MM.1S (cell line): ENCODE data around the gene UNC13C.
"Not testable (repeated sequence)": the region's sequence is repeated elsewhere in the genome, so short reads cannot be mapped to it uniquely, and the experiment has no call there.

Experiments used
- DNase-seq: peaks from one replicate; pipeline ENCODE4 v3.0.0-alpha.2; 2015
- H2AFZ ChIP-seq: fragments of 300-600 bp; sonication (generic); 2 replicates; pipeline ENCODE4 v1.6.0; 2016; ENCODE audit warnings: antibody characterized with exemption, low read length
- H3F3A ChIP-seq: fragments of 300-600 bp; sonication (generic); 2 replicates; pipeline ENCODE4 v1.6.1; 2016; ENCODE audit warnings: mild to moderate bottlenecking, antibody characterized with exemption, low read length, moderate library complexity, mixed read lengths; ENCODE audit not compliant: insufficient read depth
- H3K27ac ChIP-seq: fragments of 300-600 bp; sonication (generic); 2 replicates; pipeline ENCODE4 v1.5.1; 2016; ENCODE audit warnings: mild to moderate bottlenecking, low read length
- H3K27me3 ChIP-seq: fragments of 300-600 bp; sonication (generic); replicated peaks from 2 replicates; pipeline ENCODE4 v1.6.0; 2016; ENCODE audit warnings: low read length; ENCODE audit not compliant: insufficient read depth
- H3K36me3 ChIP-seq: fragments of 300-600 bp; sonication (generic); replicated peaks from 2 replicates; pipeline ENCODE4 v1.6.1; 2016; ENCODE audit warnings: mild to moderate bottlenecking, low read length, mixed read lengths; ENCODE audit not compliant: insufficient read depth
- H3K4me1 ChIP-seq: fragments of 300-600 bp; sonication (generic); 2 replicates; pipeline ENCODE4 v1.6.1; 2016; ENCODE audit warnings: low read length, mixed read lengths
- H3K4me2 ChIP-seq: fragments of 300-600 bp; sonication (generic); 2 replicates; pipeline ENCODE4 v1.6.0; 2016; ENCODE audit warnings: low read depth, low read length
- H3K4me3 ChIP-seq: fragments of 300-600 bp; sonication (generic); 2 replicates; pipeline ENCODE4 v1.5.1; 2016; ENCODE audit warnings: low read length, mixed read lengths
- H3K79me2 ChIP-seq: fragments of 300-600 bp; sonication (generic); 2 replicates; pipeline ENCODE4 v1.6.1; 2016; ENCODE audit warnings: mixed run types, low read length, mixed read lengths
- H3K9ac ChIP-seq: fragments of 300-600 bp; sonication (generic); 2 replicates; pipeline ENCODE4 v1.6.1; 2016; ENCODE audit warnings: low read length, mixed read lengths
- H3K9me2 ChIP-seq: fragments of 300-600 bp; sonication (generic); replicated peaks from 2 replicates; pipeline ENCODE4 v1.6.1; 2016; ENCODE audit warnings: mild to moderate bottlenecking, low read length, mixed read lengths; ENCODE audit not compliant: insufficient read depth
- H3K9me3 ChIP-seq: fragments of 300-600 bp; sonication (generic); replicated peaks from 2 replicates; pipeline ENCODE4 v1.6.1; 2016; ENCODE audit warnings: mild to moderate bottlenecking, low read length, mixed read lengths; ENCODE audit not compliant: insufficient read depth
- H4K20me1 ChIP-seq: fragments of 300-600 bp; sonication (generic); 2 replicates; pipeline ENCODE4 v1.6.1; 2016; ENCODE audit warnings: mild to moderate bottlenecking, low read length, moderate library complexity, mixed read lengths; ENCODE audit not compliant: insufficient read depth
- EZH2 ChIP-seq: fragments of 300-600 bp; sonication (generic); optimal IDR thresholded peaks from 2 replicates; pipeline ENCODE3; 2017; ENCODE audit warnings: low read depth, mild to moderate bottlenecking, antibody characterized with exemption, low read length, mixed read lengths
- EZH2phosphoT487 ChIP-seq: fragments of 300-600 bp; sonication (generic); IDR thresholded peaks from 2 replicates; pipeline ENCODE4 v1.6.1; 2018; ENCODE audit warnings: antibody characterized with exemption, low read length
- TF ChIP-seq, protein P1 (sequence below): fragments of 300-600 bp; sonication (generic); IDR thresholded peaks from 2 replicates; pipeline ENCODE4 v1.5.1; 2016; ENCODE audit warnings: antibody characterized with exemption, low read length, mixed read lengths

Gene UNC13C

DNA sequence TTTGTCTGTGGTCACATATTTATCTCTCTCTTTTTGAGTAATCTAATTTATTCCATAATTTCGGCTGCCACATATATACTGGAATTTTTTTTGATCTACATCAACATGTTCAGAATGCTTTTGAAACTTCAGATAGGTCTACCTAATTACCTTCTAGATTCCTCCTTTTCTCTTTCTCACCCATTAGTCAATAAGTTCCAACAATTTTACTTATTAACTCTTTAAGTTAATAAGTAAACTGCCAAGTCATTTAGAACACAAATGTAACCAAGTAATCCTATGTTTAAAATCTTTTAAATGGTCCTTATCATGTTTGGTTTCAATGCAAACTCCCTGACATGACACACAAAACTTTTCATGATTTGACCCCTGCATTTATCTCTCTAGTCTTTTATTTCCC, 410.5 kb downstream of the UNC13C start:
- Histone ChIP-seq H3K36me3 (no peaks in the 10 kb centered on the region), H3K9me2 (no peaks in the 10 kb centered on the region), H3K9ac (no peak overlapping the region), H4K20me1 (no peaks in the 10 kb centered on the region), H3K79me2 (no peaks in the 10 kb centered on the region), H2AFZ (no peak overlapping the region), H3K4me1 (no peaks in the 10 kb centered on the region), H3K4me3 (no peak overlapping the region), H3K27ac (no peak overlapping the region), H3K9me3 (no peaks in the 10 kb centered on the region), H3F3A (no peaks in the 10 kb centered on the region), H3K27me3 (no peaks in the 10 kb centered on the region), H3K4me2 (no peak overlapping the region)
- no peak for DNase-seq
- TF ChIP-seq, protein P1, sequence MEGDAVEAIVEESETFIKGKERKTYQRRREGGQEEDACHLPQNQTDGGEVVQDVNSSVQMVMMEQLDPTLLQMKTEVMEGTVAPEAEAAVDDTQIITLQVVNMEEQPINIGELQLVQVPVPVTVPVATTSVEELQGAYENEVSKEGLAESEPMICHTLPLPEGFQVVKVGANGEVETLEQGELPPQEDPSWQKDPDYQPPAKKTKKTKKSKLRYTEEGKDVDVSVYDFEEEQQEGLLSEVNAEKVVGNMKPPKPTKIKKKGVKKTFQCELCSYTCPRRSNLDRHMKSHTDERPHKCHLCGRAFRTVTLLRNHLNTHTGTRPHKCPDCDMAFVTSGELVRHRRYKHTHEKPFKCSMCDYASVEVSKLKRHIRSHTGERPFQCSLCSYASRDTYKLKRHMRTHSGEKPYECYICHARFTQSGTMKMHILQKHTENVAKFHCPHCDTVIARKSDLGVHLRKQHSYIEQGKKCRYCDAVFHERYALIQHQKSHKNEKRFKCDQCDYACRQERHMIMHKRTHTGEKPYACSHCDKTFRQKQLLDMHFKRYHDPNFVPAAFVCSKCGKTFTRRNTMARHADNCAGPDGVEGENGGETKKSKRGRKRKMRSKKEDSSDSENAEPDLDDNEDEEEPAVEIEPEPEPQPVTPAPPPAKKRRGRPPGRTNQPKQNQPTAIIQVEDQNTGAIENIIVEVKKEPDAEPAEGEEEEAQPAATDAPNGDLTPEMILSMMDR = no peak
- no peak for TF ChIP-seq EZH2phosphoT487
- no peak for TF ChIP-seq EZH2

DNA sequence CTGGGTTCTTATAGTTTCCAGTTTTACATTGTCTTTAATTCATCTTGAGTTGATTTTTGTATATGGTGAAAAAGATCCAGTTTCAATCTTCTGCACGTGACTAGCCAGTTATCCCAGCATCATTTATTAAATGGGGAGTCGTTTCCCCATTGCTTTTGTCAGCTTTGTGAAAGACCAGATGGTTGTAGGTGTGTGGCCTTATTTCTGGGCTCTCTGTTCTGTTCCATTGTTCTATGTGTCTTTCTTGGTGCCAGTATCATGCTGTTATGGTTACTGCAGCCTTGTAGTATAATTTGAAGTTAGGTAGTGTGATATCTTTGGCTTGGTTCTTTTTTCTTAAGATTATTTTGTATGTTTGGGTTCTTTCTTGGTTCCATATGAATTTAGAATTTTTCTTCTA, 432.2 kb downstream of the UNC13C start:
- Histone ChIP-seq H2AFZ (no peak overlapping the region), H3K4me3 (no peak overlapping the region), H3K27me3 (no peaks in the 10 kb centered on the region), H3K9ac (no peak overlapping the region), H3K36me3 (no peaks in the 10 kb centered on the region), H3K27ac (no peak overlapping the region), H4K20me1 (no peaks in the 10 kb centered on the region), H3K79me2 (no peaks in the 10 kb centered on the region), H3K4me2 (no peak overlapping the region), H3K9me2 (no peaks in the 10 kb centered on the region), H3K9me3 (no peaks in the 10 kb centered on the region; the same call in 1 of the 2 replicates), H3K4me1 (no peaks in the 10 kb centered on the region), H3F3A (no peaks in the 10 kb centered on the region)
- no peak for TF ChIP-seq EZH2phosphoT487
- TF ChIP-seq, protein P1 = no peak
- no peak for DNase-seq

DNA sequence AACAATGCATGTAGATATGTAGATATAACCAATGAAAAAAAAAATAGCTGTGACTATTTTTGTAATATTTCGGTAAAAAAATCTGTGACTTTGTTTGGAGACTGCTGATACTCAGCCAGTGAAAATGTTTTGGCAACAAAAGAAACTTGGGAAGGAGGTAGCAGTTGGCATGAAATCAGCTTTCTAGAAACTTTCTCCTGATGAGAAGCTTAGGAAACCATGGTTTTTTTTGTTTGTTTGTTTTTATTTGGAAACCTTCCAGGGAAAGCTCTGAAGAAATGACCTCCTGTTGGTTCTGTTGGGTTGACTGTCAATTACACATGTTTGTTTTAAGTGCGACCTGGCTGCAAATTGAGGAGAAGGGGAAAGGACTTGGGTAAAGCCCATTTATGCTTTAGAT, 445.9 kb downstream of the UNC13C start:
- H2AFZ ChIP-seq = no peak overlapping the region
- H3K9me2 ChIP-seq = no peaks in the 10 kb centered on the region
- H3K9me3 ChIP-seq = no peaks in the 10 kb centered on the region
- no peaks in the 10 kb centered on the region for H3K27me3 ChIP-seq
- H3K4me2 ChIP-seq = no peak overlapping the region
- no peak for DNase-seq
- H3K4me1 ChIP-seq = no peaks in the 10 kb centered on the region
- no peaks in the 10 kb centered on the region for H4K20me1 ChIP-seq
- H3F3A ChIP-seq = no peaks in the 10 kb centered on the region
- H3K27ac ChIP-seq = no peak overlapping the region
- no peaks in the 10 kb centered on the region for H3K79me2 ChIP-seq
- no peak overlapping the region for H3K4me3 ChIP-seq
- H3K36me3 ChIP-seq = no peaks in the 10 kb centered on the region
- no peak overlapping the region for H3K9ac ChIP-seq
- TF ChIP-seq EZH2 (no peak), EZH2phosphoT487 (no peak)
- TF ChIP-seq, protein P1 = no peak

DNA sequence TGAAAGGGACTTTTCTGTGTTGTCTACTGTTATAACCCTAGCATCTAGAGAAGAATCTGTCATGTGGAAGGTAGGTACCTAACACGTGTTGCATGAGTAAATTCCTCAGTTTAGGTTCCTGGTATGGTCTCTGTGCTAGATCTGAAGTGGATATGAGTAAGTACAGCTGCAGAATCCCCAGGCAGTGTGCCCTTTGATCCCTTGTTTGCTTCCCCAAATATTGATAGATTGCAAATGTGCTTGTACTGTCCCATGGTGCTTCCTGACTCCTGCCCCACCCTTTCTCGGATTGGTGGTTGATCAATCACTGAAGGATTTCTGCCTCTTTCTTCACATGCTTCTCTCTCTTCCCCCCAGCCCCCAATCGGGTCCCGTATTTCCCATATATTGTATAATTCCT, 450.4 kb downstream of the UNC13C start:
- H3K27me3 ChIP-seq = no peaks in the 10 kb centered on the region
- no peak overlapping the region for H2AFZ ChIP-seq
- H3K4me3 ChIP-seq = no peak overlapping the region
- DNase-seq = no peak
- no peak overlapping the region for H3K27ac ChIP-seq
- H4K20me1 ChIP-seq = no peaks in the 10 kb centered on the region
- no peak overlapping the region for H3K4me2 ChIP-seq
- TF ChIP-seq EZH2 = no peak
- TF ChIP-seq EZH2phosphoT487 = no peak
- TF ChIP-seq, protein P1 = no peak
- H3F3A ChIP-seq = no peaks in the 10 kb centered on the region
- H3K9me2 ChIP-seq = no peaks in the 10 kb centered on the region
- H3K9ac ChIP-seq = no peak overlapping the region
- H3K36me3 ChIP-seq = no peaks in the 10 kb centered on the region
- no peaks in the 10 kb centered on the region for H3K4me1 ChIP-seq
- no peaks in the 10 kb centered on the region for H3K9me3 ChIP-seq
- H3K79me2 ChIP-seq = no peaks in the 10 kb centered on the region

DNA sequence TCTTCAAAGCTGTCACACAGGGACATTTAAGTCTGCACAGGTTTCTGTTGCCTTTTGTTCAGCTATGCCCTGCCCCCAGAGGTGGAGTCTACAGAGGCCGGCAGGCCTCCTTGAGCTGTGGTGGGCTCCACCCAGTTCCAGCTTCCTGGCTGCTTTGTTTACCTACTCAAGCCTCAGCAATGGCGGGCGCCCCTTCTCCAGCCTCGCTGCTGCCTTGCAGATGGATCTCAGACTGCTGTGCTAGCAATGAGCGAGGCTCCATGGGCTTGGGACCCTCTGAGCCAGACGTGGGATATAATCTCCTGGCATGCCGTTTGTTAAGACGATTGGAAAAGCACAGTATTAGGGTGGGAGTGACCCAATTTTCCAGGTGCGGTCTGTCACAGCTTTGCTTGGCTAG, 472.0 kb downstream of the UNC13C start:
- not testable (repeated sequence) for H3K9me3 ChIP-seq, H3F3A ChIP-seq, H3K36me3 ChIP-seq, H3K9ac ChIP-seq, H3K27me3 ChIP-seq, DNase-seq, H3K27ac ChIP-seq, H2AFZ ChIP-seq, H3K79me2 ChIP-seq, H3K4me2 ChIP-seq, H3K4me3 ChIP-seq, H3K4me1 ChIP-seq, H4K20me1 ChIP-seq, H3K9me2 ChIP-seq
